Measurements from ENCODE around the gene GRB2. TPM values are rescaled to one million over a fixed set of nuclear protein-coding genes. Genes with fewer than 3 reads are reported as not detected.

Gene GRB2
- total RNA-seq, 1 donor from 2014 or later, result 95.0 TPM

GRCh38 chr17:75271955-75272847 lies 133.3 kb downstream of the GRB2 start:
- no peak for TF ChIP-seq CTCF (IDR thresholded peaks at IDR 0.05; ENCODE audit: unreplicated experiment)
- Mint-ChIP-seq H3K27ac (ENCODE audit: unreplicated experiment) (no peak overlapping the region), H3K4me3 (ENCODE audit: unreplicated experiment) (peak overlapping the region; percentile 77), H3K27me3 (ENCODE audit: unreplicated experiment) (no peaks in the 10 kb centered on the region), H3K36me3 (ENCODE audit: low read depth, unreplicated experiment) (no peaks in the 10 kb centered on the region), H3K9me3 (ENCODE audit: unreplicated experiment) (no peaks in the 10 kb centered on the region), H3K4me1 (ENCODE audit: unreplicated experiment) (peaks cover 36% of the 10 kb centered on the region)
- no peak for DNase-seq (ENCODE audit: low spot score)

- H3K27me3 Mint-ChIP-seq (ENCODE audit: unreplicated experiment), result no peaks in the 10 kb centered on the region
- TF ChIP-seq CTCF (IDR thresholded peaks at IDR 0.05; ENCODE audit: unreplicated experiment), result peak; percentile 76
- peaks cover 4% of the 10 kb centered on the region for H3K36me3 Mint-ChIP-seq (ENCODE audit: low read depth, unreplicated experiment)
- DNase-seq (ENCODE audit: low spot score), result peak; percentile 75
- H3K4me1 Mint-ChIP-seq (ENCODE audit: unreplicated experiment), result peaks cover 42% of the 10 kb centered on the region
- no peak overlapping the region for H3K27ac Mint-ChIP-seq (ENCODE audit: unreplicated experiment)
- no peaks in the 10 kb centered on the region for H3K9me3 Mint-ChIP-seq (ENCODE audit: unreplicated experiment)
- H3K4me3 Mint-ChIP-seq (ENCODE audit: unreplicated experiment), result peak overlapping the region; percentile 77
Measured at GRCh38 chr17:75271233-75271954, 134.1 kb downstream of the GRB2 start.

DNA sequence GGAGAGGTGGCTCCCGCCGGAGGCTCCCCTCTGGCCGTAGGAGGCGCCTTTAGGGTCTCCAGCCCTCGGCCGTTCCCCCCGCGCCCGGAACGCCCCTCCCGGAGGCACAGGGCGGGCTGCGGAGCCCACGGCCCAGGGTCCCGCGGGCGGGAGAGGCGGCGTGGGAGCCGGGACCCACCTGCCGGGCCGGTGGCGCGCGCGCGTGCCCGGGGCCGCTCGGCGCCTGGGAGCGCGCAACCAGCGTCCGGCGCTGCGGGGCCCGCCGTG lies 134.6 kb downstream of the GRB2 start, which contains the start of gene MIF4GD:
MIF4GD (minus strand) TSS at position 266 of the 267 bp plus-strand sequence. CDS start 1,036 bp downstream, outside the sequence.
- H3K4me1 Mint-ChIP-seq (ENCODE audit: unreplicated experiment), result peaks cover 47% of the 10 kb centered on the region
- DNase-seq (ENCODE audit: low spot score), result no peak
- no peak for TF ChIP-seq CTCF (IDR thresholded peaks at IDR 0.05; ENCODE audit: unreplicated experiment)
- no peaks in the 10 kb centered on the region for H3K27me3 Mint-ChIP-seq (ENCODE audit: unreplicated experiment)
- H3K4me3 Mint-ChIP-seq (ENCODE audit: unreplicated experiment), result peak within 1 kb of the TSS; percentile 89
- no peak within 1 kb of the TSS for H3K27ac Mint-ChIP-seq (ENCODE audit: unreplicated experiment)
- H3K36me3 Mint-ChIP-seq (ENCODE audit: low read depth, unreplicated experiment), result peaks cover 8% of the 10 kb centered on the region
- no peaks in the 10 kb centered on the region for H3K9me3 Mint-ChIP-seq (ENCODE audit: unreplicated experiment)

DNA sequence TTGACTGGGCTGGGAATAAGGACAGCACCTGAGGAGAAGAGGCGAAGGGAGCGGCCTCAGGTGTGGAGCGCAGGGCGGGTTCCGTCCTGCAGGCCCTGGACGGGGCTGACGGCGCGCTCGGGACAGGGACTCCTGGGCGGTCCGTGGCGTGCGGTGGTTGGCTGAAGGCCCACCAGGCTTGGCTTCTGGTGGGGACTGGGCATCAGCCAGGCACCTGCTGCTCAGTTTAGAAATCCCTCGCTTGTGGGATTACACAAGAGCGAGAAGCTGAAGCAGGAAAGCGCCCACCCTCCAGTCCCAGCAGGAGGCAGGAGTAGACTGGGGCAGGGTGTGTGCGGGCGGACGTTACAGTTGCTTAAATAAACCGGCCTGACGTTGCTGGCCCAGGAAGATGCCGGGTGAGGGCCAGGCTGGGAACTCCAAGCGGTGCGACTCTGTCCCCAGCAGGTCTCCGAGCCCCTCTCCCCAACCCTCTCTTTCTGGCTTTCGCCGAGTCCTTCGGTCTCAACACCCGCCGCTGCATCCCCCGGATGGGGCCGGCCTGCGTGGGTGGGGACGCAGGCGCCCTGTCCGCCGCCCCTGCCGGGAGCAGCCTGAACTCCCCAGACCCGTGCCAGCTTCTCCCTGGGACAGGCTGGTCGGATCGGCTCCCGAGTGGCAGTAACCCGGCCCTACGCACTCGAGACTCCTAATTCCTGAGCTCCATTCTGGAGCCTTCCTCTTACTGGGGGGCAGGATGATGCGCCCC lies 135.1 kb downstream of the GRB2 start:
- DNase-seq (ENCODE audit: low spot score), result peak; percentile 62

More for the DNA sequence above, 135.1 kb downstream of the GRB2 start:
- peak overlapping the region; percentile 89 for H3K4me3 Mint-ChIP-seq (ENCODE audit: unreplicated experiment)
- peaks cover 51% of the 10 kb centered on the region for H3K4me1 Mint-ChIP-seq (ENCODE audit: unreplicated experiment)
- no peaks in the 10 kb centered on the region for H3K9me3 Mint-ChIP-seq (ENCODE audit: unreplicated experiment)
- H3K36me3 Mint-ChIP-seq (ENCODE audit: low read depth, unreplicated experiment), result peaks cover 8% of the 10 kb centered on the region
- TF ChIP-seq CTCF (IDR thresholded peaks at IDR 0.05; ENCODE audit: unreplicated experiment), result no peak
- H3K27me3 Mint-ChIP-seq (ENCODE audit: unreplicated experiment), result no peaks in the 10 kb centered on the region
- no peak overlapping the region for H3K27ac Mint-ChIP-seq (ENCODE audit: unreplicated experiment)

All from endothelial cell (in vitro differentiated cells).